Measurements from ENCODE around the gene CEBPZ.

GRCh38 chr2:37205689-37206341, 25.6 kb downstream of the CEBPZ start:
- TF ChIP-seq POLR2A (IDR thresholded peaks at IDR 0.05) (no peak), CTCF (IDR thresholded peaks at IDR 0.05) (no peak)

Data from esophagus squamous epithelium (tissue), 4 donors.